KG1 (cell line): ENCODE results near the gene HMGN4.

ENCODE experiments used
- DNase-seq: peaks from one replicate; lab custom pipeline; 2025; lab: John Stamatoyannopoulos, UW

HMGN4 gene

GRCh38 chr6:26552205-26552604 is 14.0 kb downstream of the HMGN4 start:
- DNase-seq: no peak

- no peak for DNase-seq
Observed at GRCh38 chr6:26552640-26553188, 14.5 kb downstream of the HMGN4 start.

GRCh38 chr6:26553264-26553634 is 15.1 kb downstream of the HMGN4 start:
- peak; percentile 74 for DNase-seq

- DNase-seq: peak; percentile 82
Observed at GRCh38 chr6:26553635-26554446, 15.7 kb downstream of the HMGN4 start.

- DNase-seq: no peak
Observed at GRCh38 chr6:26554447-26554696, 16.2 kb downstream of the HMGN4 start.

GRCh38 chr6:26554697-26555504 is 16.7 kb downstream of the HMGN4 start:
- DNase-seq: peak; percentile 54

- no peak for DNase-seq
Observed at GRCh38 chr6:26555505-26556262, 17.5 kb downstream of the HMGN4 start.

- no peak for DNase-seq
Observed at GRCh38 chr6:26556263-26557070, 18.3 kb downstream of the HMGN4 start.

GRCh38 chr6:26561533-26562466 is 23.6 kb downstream of the HMGN4 start:
- DNase-seq: no peak

- DNase-seq: no peak
Observed at GRCh38 chr6:26563488-26563887, 25.3 kb downstream of the HMGN4 start.

- DNase-seq: peak; percentile 96
Observed at GRCh38 chr6:26568601-26569432, 30.7 kb downstream of the HMGN4 start.

GRCh38 chr6:26569433-26569764 is 31.2 kb downstream of the HMGN4 start:
- DNase-seq: peak; percentile 58

GRCh38 chr6:26570027-26570809 is 32.1 kb downstream of the HMGN4 start:
- DNase-seq: no peak

GRCh38 chr6:26571592-26572296 is 33.6 kb downstream of the HMGN4 start:
- peak; percentile 66 for DNase-seq

GRCh38 chr6:26575494-26575939 is 37.4 kb downstream of the HMGN4 start:
- no peak for DNase-seq

- DNase-seq: no peak
Observed at GRCh38 chr6:26576407-26576843, 38.3 kb downstream of the HMGN4 start.

GRCh38 chr6:26576929-26577719 is 39.0 kb downstream of the HMGN4 start:
- DNase-seq: no peak
